OCI-LY1 (cell line): ENCODE data around the gene INPP5A.

ENCODE experiments used
- H2AFZ ChIP-seq: fragments of 200-600 bp; sonication (generic), shearing (Covaris generic); 2 replicates; pipeline ENCODE4 v1.6.0; 2014; ENCODE audit warnings: antibody characterized with exemption, mild to moderate bottlenecking, low read length
- H3F3A ChIP-seq: fragments of 200-600 bp; sonication (generic), shearing (Covaris generic); 2 replicates; pipeline ENCODE4 v1.6.0; 2014; ENCODE audit warnings: mild to moderate bottlenecking, antibody characterized with exemption, low read length, moderate library complexity; ENCODE audit not compliant: insufficient read depth
- H3K27ac ChIP-seq: fragments of 200-600 bp; sonication (generic); 2 replicates; pipeline ENCODE4 v1.5.1; 2014; ENCODE audit warnings: low read length, mixed run types, mild to moderate bottlenecking, low read depth; ENCODE audit not compliant: poor library complexity, severe bottlenecking
- H3K27me3 ChIP-seq: fragments of 200-600 bp; sonication (generic); 2 replicates; pipeline ENCODE4 v1.6.0; 2014; ENCODE audit warnings: antibody characterized with exemption, mild to moderate bottlenecking, low read length, moderate library complexity; ENCODE audit not compliant: insufficient read depth
- H3K36me3 ChIP-seq: fragments of 200-600 bp; sonication (generic); 2 replicates; pipeline ENCODE4 v1.6.1; 2014; ENCODE audit warnings: mild to moderate bottlenecking, antibody characterized with exemption, low read length, moderate library complexity, mixed read lengths; ENCODE audit not compliant: insufficient read depth
- H3K4me1 ChIP-seq: fragments of 200-600 bp; sonication (generic); 2 replicates; pipeline ENCODE4 v1.5.1; 2014; ENCODE audit warnings: mild to moderate bottlenecking, low read length, moderate library complexity; ENCODE audit not compliant: insufficient read depth, severe bottlenecking
- H3K4me2 ChIP-seq: fragments of 200-600 bp; sonication (generic), shearing (Covaris generic); 2 replicates; pipeline ENCODE4 v1.6.1; 2014; ENCODE audit warnings: low read length
- H3K4me3 ChIP-seq: fragments of 200-600 bp; sonication (generic); 2 replicates; pipeline ENCODE4 v1.5.1; 2014; ENCODE audit warnings: low read length, low read depth, mild to moderate bottlenecking, mixed read lengths; ENCODE audit not compliant: poor library complexity, severe bottlenecking
- H3K79me2 ChIP-seq: fragments of 200-600 bp; shearing (Covaris generic); 2 replicates; pipeline ENCODE4 v1.6.1; 2016; ENCODE audit warnings: mixed run types, low read length, mixed read lengths; ENCODE audit not compliant: insufficient read depth
- H3K9ac ChIP-seq: fragments of 200-600 bp; sonication (generic), shearing (Covaris generic); 2 replicates; pipeline ENCODE4 v1.6.1; 2014; ENCODE audit warnings: mild to moderate bottlenecking, low read length, mixed read lengths
- H3K9me2 ChIP-seq: fragments of 200-600 bp; sonication (generic), shearing (Covaris generic); 2 replicates; pipeline ENCODE4 v1.6.1; 2014; ENCODE audit warnings: low read depth, mild to moderate bottlenecking, low read length, mixed read lengths
- H3K9me3 ChIP-seq: fragments of 200-600 bp; shearing (Covaris generic); 2 replicates; pipeline ENCODE4 v1.6.1; 2014; ENCODE audit warnings: low read length, mixed read lengths
- H4K20me1 ChIP-seq: fragments of 200-600 bp; sonication (generic), shearing (Covaris generic); 2 replicates; pipeline ENCODE4 v1.6.0; 2016; ENCODE audit warnings: mild to moderate bottlenecking, low read length; ENCODE audit not compliant: insufficient read depth
- CTCF ChIP-seq: fragments of 200-600 bp; sonication (generic), shearing (Covaris generic); IDR thresholded peaks from 2 replicates; pipeline ENCODE4 v1.5.1; 2017; ENCODE audit warnings: mild to moderate bottlenecking, antibody characterized with exemption, low read length, moderate library complexity, mixed read lengths
- EZH2 ChIP-seq: fragments of 200-600 bp; sonication (generic), shearing (Covaris generic); IDR thresholded peaks from 2 replicates; pipeline ENCODE4 v1.8.0; 2017; ENCODE audit warnings: borderline replicate concordance, mixed run types, mild to moderate bottlenecking, antibody characterized with exemption, low read length, moderate library complexity, mixed read lengths

INPP5A gene

DNA sequence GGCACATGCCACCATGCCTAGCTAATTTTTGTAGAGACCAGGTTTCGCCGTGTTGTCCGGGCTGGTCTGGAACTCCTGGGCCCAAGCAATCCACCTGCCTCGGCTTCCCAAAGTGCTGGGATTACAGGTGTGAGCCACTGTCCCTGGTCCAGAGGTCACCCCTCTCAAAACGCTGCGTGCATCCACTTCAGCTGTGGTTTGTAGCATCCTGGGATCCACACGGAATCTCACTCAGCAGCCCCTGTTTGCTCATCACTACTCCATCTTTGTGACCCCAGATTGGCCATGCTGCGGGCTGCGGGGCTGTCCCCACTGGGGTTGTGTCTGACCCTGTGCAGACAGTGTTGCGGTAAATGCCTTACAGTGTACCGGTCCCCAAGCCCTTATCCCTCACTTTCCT lies 3.5 kb downstream of the INPP5A start:
- no peaks in the 10 kb centered on the region for H3K79me2 ChIP-seq
- no peak overlapping the region for H3K4me3 ChIP-seq
- H3K4me1 ChIP-seq = no peaks in the 10 kb centered on the region
- TF ChIP-seq CTCF (no peak), EZH2 (no peak)
- no peaks in the 10 kb centered on the region for H3K9me3 ChIP-seq
- no peaks in the 10 kb centered on the region for H3K9me2 ChIP-seq
- no peaks in the 10 kb centered on the region for H3K36me3 ChIP-seq
- no peak overlapping the region for H3K9ac ChIP-seq
- H2AFZ ChIP-seq = no peak overlapping the region
- no peaks in the 10 kb centered on the region for H3K27me3 ChIP-seq
- no peak overlapping the region for H3K27ac ChIP-seq
- no peak overlapping the region for H3K4me2 ChIP-seq
- no peaks in the 10 kb centered on the region for H4K20me1 ChIP-seq
- no peaks in the 10 kb centered on the region for H3F3A ChIP-seq

DNA sequence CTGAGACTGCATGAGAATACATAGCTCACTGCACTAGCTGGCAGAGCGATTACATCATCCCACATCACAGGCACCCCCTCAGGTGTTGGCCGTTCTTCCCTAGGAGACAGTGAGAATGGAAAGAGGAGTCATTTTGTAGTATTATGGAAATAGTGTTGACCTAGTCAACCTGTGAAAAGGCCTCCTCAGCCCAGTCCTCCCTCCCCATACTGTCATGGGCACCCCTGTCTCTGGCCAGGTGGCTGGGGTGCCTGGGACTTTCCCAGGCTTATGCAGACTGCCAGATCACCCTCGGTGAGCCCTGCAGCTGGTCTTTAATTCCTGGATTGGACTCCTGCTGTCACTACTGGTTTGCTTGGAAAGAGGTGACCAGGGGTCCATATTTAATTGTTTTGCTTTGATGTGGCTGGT lies 4.0 kb downstream of the INPP5A start:
- no peak overlapping the region for H3K27ac ChIP-seq
- no peak overlapping the region for H3K9ac ChIP-seq
- no peaks in the 10 kb centered on the region for H3K9me3 ChIP-seq
- no peaks in the 10 kb centered on the region for H3K79me2 ChIP-seq
- no peak overlapping the region for H3K4me3 ChIP-seq
- no peak overlapping the region for H3K4me2 ChIP-seq
- H3K36me3 ChIP-seq = no peaks in the 10 kb centered on the region
- H3K9me2 ChIP-seq = no peaks in the 10 kb centered on the region
- H2AFZ ChIP-seq = no peak overlapping the region
- H3K4me1 ChIP-seq = no peaks in the 10 kb centered on the region
- H3K27me3 ChIP-seq = no peaks in the 10 kb centered on the region
- TF ChIP-seq CTCF (no peak), EZH2 (no peak)
- H4K20me1 ChIP-seq = no peaks in the 10 kb centered on the region
- no peaks in the 10 kb centered on the region for H3F3A ChIP-seq

DNA sequence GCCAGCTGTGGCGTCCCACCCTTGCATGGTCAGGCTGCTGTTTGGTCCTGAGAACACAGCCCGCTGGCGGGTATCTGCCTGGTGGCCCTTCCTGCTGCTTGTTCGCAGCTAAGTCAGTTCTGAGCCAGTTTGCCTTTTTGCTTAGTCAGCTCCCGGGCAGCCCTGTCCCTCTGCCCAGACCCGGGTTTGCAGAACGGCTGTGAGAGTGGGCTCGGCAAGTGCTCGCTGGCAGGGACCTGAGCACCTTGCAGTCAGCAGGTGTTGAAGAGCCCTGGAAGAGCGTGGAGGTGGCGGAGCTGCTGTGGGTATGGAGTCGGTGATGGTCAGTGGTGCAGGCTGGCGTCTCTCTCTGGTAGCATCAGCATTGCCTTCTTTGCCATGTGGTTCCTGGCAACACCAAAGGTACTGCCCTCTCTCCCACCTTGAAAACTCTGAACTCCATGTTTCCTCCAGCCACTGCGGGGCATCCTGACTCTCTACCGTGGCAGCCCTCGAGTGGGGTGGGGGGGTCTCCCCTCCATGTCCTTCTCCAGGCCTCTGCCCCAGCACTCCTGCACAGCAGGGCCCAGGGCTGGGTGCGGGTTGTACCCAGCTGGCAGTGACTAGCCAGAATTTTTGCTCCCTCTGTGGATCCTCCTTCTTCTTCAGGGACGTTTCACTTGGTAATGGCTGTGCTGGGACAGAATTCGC lies 4.6 kb downstream of the INPP5A start:
- Histone ChIP-seq H3K9ac (no peak overlapping the region), H4K20me1 (no peaks in the 10 kb centered on the region), H3K9me2 (no peaks in the 10 kb centered on the region), H3K9me3 (no peaks in the 10 kb centered on the region), H2AFZ (no peak overlapping the region), H3K4me2 (no peak overlapping the region), H3K27me3 (no peaks in the 10 kb centered on the region), H3K27ac (no peak overlapping the region), H3K4me3 (no peak overlapping the region), H3K36me3 (no peaks in the 10 kb centered on the region), H3K4me1 (no peaks in the 10 kb centered on the region), H3K79me2 (no peaks in the 10 kb centered on the region), H3F3A (no peaks in the 10 kb centered on the region)
- no peak for TF ChIP-seq EZH2
- TF ChIP-seq CTCF = no peak
